Right atrium auricular region (tissue), 2 donors: ENCODE data around the gene MED27. TPM values are rescaled to one million over a fixed set of nuclear protein-coding genes. Genes with fewer than 3 reads are reported as not detected.
"Not testable (repeated sequence)": the region's sequence is repeated elsewhere in the genome, so short reads cannot be mapped to it uniquely, and the experiment has no call there.

Experiments
- DNase-seq: peaks from one replicate; pipeline ENCODE4 v3.0.0-alpha.2; 2019; ENCODE audit warnings: low spot score
- H3K27ac ChIP-seq, 2 donors: fragments of 200-600 bp; sonication (generic); 1 replicate in 1 of 2; 2 replicates in 1 of 2; pipeline ENCODE4 v1.5.1; 2016 to 2019
- H3K27me3 ChIP-seq, 2 donors: fragments of 200-600 bp; sonication (generic); one replicate each; pipeline versions ENCODE4 v1.5.1 to v1.6.0; 2017 to 2019
- H3K36me3 ChIP-seq: fragments of 200-600 bp; sonication (generic); one replicate; pipeline ENCODE4 v1.5.1; 2016
- H3K4me1 ChIP-seq, 2 donors: fragments of 200-600 bp; sonication (generic); one replicate each; pipeline versions ENCODE4 v1.5.1 to v1.6.0; 2017 to 2019
- H3K4me3 ChIP-seq, 2 donors: fragments of 200-600 bp; sonication (generic); 1 replicate in 1 of 2; 2 replicates in 1 of 2; pipeline ENCODE4 v1.5.1; 2017 to 2019; ENCODE audit warnings: mild to moderate bottlenecking in 1 of 2, moderate library complexity in 1 of 2
- H3K9me3 ChIP-seq, 2 donors: fragments of 200-600 bp; sonication (generic); one replicate each; pipeline ENCODE4 v1.5.1; 2019
- total RNA-seq, 2 donors: library from RNA; depleted of rRNA; stranded (reverse); fragments of >200 nt; gene quantifications; one replicate each; pipeline ENCODE4 v1.1.0, GENCODE V29; 2016
- TF ChIP-seq, protein P1 (sequence below), 2 donors: fragments of 200-600 bp; sonication (generic); IDR thresholded peaks; one replicate each; pipeline ENCODE4 v1.5.1; 2019; ENCODE audit warnings: antibody characterized with exemption in 2 of 2

The MED27 gene
- total RNA-seq, 2 donors from 2014 or later, result 12.5 to 15.3 TPM

DNA sequence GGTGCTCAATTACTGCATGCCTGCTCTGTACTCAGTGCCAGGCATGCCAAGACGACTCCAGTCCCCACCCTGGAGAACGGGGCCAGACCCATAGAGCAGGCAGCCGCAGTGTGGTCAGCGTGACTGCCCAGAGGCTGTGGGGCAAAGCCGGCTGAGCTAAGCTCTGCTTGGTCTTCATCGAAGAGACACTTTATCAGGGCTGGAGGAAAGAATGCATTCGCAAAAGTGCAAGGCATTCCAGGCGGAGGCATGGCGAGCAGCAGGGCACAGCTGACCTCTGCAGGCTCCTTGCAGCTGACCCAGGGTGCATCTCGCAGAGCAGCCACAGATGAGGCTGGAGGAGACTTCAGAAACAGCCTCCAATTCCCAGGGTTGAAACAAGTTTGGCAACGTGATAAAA is 13.6 kb downstream of the MED27 start:
- H3K4me3 ChIP-seq, result no peak overlapping the region
- no peaks in the 10 kb centered on the region for H3K27me3 ChIP-seq
- peaks cover 13% of the 10 kb centered on the region for H3K36me3 ChIP-seq
- peaks cover 0 to 60% of the 10 kb centered on the region in 2 donors for H3K4me1 ChIP-seq
- TF ChIP-seq, protein P1, sequence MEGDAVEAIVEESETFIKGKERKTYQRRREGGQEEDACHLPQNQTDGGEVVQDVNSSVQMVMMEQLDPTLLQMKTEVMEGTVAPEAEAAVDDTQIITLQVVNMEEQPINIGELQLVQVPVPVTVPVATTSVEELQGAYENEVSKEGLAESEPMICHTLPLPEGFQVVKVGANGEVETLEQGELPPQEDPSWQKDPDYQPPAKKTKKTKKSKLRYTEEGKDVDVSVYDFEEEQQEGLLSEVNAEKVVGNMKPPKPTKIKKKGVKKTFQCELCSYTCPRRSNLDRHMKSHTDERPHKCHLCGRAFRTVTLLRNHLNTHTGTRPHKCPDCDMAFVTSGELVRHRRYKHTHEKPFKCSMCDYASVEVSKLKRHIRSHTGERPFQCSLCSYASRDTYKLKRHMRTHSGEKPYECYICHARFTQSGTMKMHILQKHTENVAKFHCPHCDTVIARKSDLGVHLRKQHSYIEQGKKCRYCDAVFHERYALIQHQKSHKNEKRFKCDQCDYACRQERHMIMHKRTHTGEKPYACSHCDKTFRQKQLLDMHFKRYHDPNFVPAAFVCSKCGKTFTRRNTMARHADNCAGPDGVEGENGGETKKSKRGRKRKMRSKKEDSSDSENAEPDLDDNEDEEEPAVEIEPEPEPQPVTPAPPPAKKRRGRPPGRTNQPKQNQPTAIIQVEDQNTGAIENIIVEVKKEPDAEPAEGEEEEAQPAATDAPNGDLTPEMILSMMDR (IDR thresholded peaks at IDR 0.05), result no peak
- H3K27ac ChIP-seq, result no peak overlapping the region
- no peak for DNase-seq
- H3K9me3 ChIP-seq, result no peaks in the 10 kb centered on the region

DNA sequence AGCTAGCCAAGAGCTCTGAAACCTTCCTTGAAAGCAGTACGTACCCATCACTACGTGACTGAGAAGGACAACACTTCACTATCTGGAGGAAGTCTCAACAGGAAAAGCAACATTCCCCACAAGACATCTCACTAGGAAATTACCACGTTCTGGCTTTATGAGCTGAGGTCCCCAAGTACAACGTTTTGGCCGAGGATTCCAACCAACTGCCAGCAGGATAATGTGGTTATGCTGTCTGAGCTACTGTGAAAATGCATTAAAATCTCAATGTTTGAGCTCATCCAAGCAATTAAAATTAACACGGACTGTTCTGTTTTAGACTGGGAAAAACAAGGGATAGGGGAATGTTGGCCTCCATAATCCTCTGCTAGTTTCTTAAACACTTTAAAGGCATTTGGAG is 16.4 kb downstream of the MED27 start:
- Histone ChIP-seq H3K4me3 (no peak overlapping the region), H3K36me3 (peaks cover 2% of the 10 kb centered on the region), H3K4me1 (peaks cover 0 to 43% of the 10 kb centered on the region in 2 donors), H3K27me3 (no peaks in the 10 kb centered on the region), H3K27ac (no peak overlapping the region), H3K9me3 (no peaks in the 10 kb centered on the region)
- DNase-seq, result no peak
- TF ChIP-seq, protein P1 (IDR thresholded peaks at IDR 0.05), result no peak

DNA sequence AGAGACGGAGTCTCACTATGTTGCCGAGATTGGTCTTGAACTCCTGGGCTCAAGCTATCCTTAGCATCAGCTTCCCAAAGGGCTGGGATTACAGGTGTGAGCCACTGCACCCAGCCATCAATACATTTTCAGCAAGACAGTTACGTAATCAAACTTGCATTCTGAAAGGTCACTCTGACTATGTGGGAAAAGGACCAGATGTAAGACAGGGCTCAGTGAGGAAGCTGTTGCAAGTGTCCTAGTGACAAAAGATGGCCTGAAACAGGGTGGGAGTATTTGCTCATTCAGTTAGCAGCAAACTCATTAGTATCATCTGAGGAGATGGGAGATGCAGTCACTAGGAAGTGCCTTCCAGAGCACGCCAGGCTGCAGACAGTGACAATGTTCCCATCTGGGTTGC is 16.9 kb downstream of the MED27 start:
- TF ChIP-seq, protein P1 (IDR thresholded peaks at IDR 0.05), result no peak
- Histone ChIP-seq H3K9me3 (no peaks in the 10 kb centered on the region), H3K27me3 (no peaks in the 10 kb centered on the region)

DNA sequence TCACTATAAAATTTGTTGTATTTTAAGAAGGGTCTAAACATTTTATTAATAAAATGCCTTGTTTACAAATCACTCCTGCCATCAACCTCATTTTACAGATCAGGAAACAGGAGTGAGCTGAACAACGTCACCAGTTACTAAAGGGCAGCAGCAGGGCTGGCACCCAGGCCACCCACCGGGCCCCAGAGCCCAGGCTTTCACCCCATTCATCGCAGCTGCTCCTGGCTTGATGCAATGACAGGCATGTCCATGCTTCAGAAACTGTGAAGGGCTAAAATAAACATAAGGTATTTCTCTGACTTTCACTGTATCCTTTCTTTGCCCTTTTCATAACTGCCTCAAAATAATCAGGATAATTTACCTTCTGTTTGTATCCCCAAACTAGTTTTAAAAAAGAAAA is 18.1 kb downstream of the MED27 start:
- Histone ChIP-seq H3K27me3 (no peaks in the 10 kb centered on the region), H3K4me3 (no peak overlapping the region), H3K4me1 (peaks cover 0 to 40% of the 10 kb centered on the region in 2 donors), H3K9me3 (no peaks in the 10 kb centered on the region), H3K27ac (no peak overlapping the region), H3K36me3 (no peaks in the 10 kb centered on the region)
- no peak for DNase-seq
- TF ChIP-seq, protein P1 (IDR thresholded peaks at IDR 0.05), result no peak

More for the DNA sequence above, 16.9 kb downstream of the MED27 start:
- H3K4me3 ChIP-seq, result no peak overlapping the region
- peaks cover 0 to 43% of the 10 kb centered on the region in 2 donors for H3K4me1 ChIP-seq
- DNase-seq, result no peak
- H3K36me3 ChIP-seq, result no peaks in the 10 kb centered on the region
- H3K27ac ChIP-seq, result no peak overlapping the region

DNA sequence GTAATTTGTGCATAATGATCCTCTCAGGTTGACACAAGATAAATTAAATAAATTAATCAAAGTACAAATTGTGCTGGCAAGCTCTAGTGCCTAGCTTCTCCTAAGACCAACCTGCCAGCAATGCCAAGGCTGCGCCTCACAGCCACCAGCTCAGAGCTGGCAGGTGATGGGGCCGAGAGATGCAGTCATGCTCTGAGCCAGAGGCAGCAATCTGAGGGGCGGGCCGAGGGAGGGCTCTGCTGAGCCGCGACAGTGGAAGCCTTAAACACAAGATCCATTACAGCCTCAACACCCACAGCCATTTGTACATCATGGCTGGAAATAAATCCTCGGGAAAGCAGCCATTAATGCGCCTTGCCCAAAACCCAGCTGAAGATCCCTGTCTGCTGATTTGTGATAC is 20.3 kb downstream of the MED27 start:
- Histone ChIP-seq H3K9me3 (no peaks in the 10 kb centered on the region), H3K27me3 (no peaks in the 10 kb centered on the region), H3K27ac (no peak overlapping the region), H3K4me3 (no peak overlapping the region), H3K4me1 (peaks cover 0 to 19% of the 10 kb centered on the region in 2 donors), H3K36me3 (no peaks in the 10 kb centered on the region)
- TF ChIP-seq, protein P1 (IDR thresholded peaks at IDR 0.05), result no peak
- no peak for DNase-seq

DNA sequence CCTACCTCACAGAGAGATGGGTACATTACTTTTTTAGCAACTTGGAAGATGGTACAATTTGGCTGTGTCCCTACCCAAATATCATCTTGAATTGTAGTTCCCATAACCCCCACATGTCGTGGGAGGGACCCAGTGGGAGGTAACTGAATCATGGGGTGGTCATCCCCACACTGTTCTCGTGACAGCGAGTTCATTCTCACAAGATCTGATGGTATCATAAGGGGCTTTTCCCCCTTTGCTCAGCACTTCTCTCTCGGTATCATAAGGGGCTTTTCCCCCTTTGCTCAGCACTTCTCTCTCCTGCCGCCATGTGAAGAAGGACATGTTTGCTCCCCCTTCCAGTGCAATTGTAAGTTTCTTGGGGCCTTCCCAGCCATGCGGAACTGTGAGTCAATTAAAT is 21.4 kb downstream of the MED27 start:
- H3K4me1 ChIP-seq, H3K4me3 ChIP-seq, H3K27ac ChIP-seq, H3K27me3 ChIP-seq, DNase-seq, H3K36me3 ChIP-seq, H3K9me3 ChIP-seq: not testable (repeated sequence)
